Hepatocyte (in vitro differentiated cells): ENCODE results near the gene SKAP2.

Experiments used
- EZH2 ChIP-seq: fragments of 200-600 bp; sonication (generic); IDR thresholded peaks from 2 replicates; pipeline ENCODE4 v1.6.1; 2016; ENCODE audit warnings: antibody characterized with exemption, mild to moderate bottlenecking, borderline replicate concordance
- TF ChIP-seq, protein P1 (sequence below): fragments of 200-600 bp; sonication (generic); IDR thresholded peaks from 2 replicates; pipeline ENCODE4 v1.5.1; 2016; ENCODE audit warnings: antibody characterized with exemption, mild to moderate bottlenecking; ENCODE audit not compliant: poor library complexity

DNA sequence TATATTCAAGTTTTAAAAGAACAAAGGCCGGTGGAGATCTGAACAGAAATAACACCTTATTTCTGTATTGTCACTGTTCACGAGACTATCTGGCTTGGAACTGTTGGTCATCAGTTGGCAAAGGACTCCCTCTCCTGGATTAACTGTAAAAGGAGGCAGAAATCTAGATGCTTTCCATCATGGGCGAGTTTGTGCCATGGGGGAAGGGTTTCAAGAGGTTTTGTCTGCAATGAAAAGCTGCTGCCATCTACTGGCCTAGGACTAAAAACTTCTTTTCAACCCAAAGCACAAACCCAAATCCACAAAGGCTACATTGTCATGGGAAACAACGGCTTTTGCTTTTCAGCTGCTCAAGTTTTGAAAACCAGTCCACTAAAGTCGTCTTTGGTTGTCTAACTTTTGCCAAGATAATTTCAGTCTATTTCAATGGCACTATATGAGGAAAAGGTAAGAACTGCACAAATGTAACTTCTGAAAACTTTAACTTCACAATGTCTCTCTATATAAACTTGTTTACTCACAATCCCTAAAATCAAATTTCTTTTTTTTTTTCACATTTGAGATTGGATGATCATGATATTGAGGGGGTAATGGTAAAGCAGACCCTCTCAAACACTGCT lies 196.8 kb downstream of the SKAP2 start:
- TF ChIP-seq, protein P1, sequence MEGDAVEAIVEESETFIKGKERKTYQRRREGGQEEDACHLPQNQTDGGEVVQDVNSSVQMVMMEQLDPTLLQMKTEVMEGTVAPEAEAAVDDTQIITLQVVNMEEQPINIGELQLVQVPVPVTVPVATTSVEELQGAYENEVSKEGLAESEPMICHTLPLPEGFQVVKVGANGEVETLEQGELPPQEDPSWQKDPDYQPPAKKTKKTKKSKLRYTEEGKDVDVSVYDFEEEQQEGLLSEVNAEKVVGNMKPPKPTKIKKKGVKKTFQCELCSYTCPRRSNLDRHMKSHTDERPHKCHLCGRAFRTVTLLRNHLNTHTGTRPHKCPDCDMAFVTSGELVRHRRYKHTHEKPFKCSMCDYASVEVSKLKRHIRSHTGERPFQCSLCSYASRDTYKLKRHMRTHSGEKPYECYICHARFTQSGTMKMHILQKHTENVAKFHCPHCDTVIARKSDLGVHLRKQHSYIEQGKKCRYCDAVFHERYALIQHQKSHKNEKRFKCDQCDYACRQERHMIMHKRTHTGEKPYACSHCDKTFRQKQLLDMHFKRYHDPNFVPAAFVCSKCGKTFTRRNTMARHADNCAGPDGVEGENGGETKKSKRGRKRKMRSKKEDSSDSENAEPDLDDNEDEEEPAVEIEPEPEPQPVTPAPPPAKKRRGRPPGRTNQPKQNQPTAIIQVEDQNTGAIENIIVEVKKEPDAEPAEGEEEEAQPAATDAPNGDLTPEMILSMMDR = peak; percentile 99
- no peak for TF ChIP-seq EZH2
